GM10266 (cell line): Measurements from ENCODE around the gene HHIP.

ENCODE experiments used
- DNase-seq: peaks from one replicate; pipeline ENCODE4 v3.0.0; 2012; ENCODE audit errors: extremely low spot score
- CTCF ChIP-seq: IDR thresholded peaks from 2 replicates; pipeline ENCODE4 v1.5.1; 2012; ENCODE audit warnings: mild to moderate bottlenecking, low read depth; ENCODE audit not compliant: control insufficient read depth, insufficient read depth; ENCODE audit errors: missing control alignments

Gene HHIP

GRCh38 chr4:144645631-144646522, at the start of gene HHIP:
Gene HHIP, plus strand, starts transcription at chr4:144646156. Its CDS starts 520 bp downstream, at chr4:144646676.
- DNase-seq = peak; percentile 38
- no peak for TF ChIP-seq CTCF

GRCh38 chr4:144597171-144597570, 48.8 kb upstream of the HHIP start:
- DNase-seq = no peak
- no peak for TF ChIP-seq CTCF

- no peak for TF ChIP-seq CTCF
- DNase-seq = no peak
Measured at GRCh38 chr4:144599621-144600020, 46.3 kb upstream of the HHIP start.

GRCh38 chr4:144611850-144612249, 34.1 kb upstream of the HHIP start:
- DNase-seq = peak; percentile 17
- TF ChIP-seq CTCF = peak; percentile 28

- no peak for TF ChIP-seq CTCF
- no peak for DNase-seq
Measured at GRCh38 chr4:144614850-144615585, 30.9 kb upstream of the HHIP start.

- DNase-seq = no peak
- TF ChIP-seq CTCF = no peak
Measured at GRCh38 chr4:144621681-144622080, 24.3 kb upstream of the HHIP start.

- DNase-seq = no peak
- TF ChIP-seq CTCF = no peak
Measured at GRCh38 chr4:144627663-144628076, 18.3 kb upstream of the HHIP start.
